NCI-H2227 (cell line): ENCODE data around the gene TRIM63.
"Not testable (repeated sequence)": the region's sequence is repeated elsewhere in the genome, so short reads cannot be mapped to it uniquely, and the experiment has no call there.

Source experiments
- DNase-seq: peaks from one replicate; lab custom pipeline; 2025; ENCODE audit not compliant: unreplicated experiment; lab: John Stamatoyannopoulos, UW

Gene TRIM63

DNA sequence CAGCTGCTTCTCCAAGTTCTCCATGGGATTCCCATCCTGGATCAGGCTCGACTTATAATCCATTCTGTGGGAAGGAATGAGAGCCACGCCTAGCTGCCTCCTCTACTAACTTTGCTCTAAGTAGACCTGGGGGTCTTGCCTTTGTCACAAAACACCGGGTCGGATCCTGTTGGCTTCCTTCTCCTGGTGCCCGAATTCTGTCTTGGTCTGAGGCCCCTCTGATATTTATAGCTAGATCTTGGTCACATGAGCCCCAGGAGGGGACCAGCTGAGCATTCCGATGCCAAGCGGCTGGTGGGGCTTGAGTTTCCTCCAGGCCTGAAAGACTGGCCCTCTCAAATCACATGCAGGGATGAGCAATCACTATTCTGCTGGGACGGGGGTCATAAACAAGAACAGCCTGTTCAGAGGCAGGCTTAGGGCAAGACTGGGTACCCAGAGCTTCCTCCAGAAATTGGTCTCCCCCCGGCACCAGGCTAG is at the start of gene TRIM63:
TRIM63 (minus strand) TSS at position 199 of the 480 bp plus-strand sequence; CDS start at position 63, 136 bp downstream.
- DNase-seq: no peak

GRCh38 chr1:26114165-26114927 is 46.9 kb upstream of the TRIM63 start:
- DNase-seq: no peak

- DNase-seq: peak; percentile 78
Measured at GRCh38 chr1:26112407-26112775, 45.0 kb upstream of the TRIM63 start.

DNA sequence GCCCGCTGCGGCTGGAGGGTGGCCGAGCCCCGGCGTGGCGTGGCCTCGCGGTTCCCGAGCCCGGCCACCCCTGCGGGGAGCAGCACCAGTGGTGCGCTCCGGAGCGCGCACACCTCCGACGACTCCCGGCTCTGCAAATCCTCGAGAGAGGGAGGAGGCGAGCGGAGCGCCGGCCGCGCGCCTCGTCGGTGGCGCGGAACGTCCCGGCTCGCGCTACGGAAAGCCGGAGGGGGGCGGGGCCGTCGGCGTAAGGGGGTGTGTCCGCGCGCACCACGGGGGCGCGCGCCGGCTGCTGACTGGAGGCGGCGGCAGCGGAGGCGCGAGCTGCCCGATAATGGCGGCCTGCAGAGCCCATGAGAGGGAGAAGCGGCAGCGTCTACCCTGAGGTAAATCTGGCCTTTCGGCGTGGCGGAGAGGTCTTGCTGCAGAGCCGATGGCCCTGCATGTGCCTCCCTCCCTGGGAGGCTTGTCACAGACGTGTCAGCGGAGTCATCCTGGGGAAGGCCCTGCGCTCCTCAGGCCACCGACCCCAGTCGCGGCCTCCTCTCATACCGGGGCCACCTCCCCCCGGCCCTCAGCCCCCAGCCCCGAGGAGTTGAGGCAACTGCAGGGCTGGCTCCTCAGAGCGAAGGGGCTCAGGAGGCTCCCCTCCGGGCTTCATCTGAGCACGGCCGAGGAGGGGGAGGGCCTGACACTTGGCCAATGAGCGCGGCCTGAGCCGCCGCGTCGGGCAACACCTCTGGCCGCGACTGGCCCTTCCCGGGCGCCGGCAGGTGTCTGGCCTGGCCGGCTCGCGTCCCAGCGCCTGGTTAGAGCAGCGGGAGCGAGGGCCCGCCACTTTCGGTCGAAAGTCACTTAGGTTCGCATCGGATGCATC is 44.3 kb upstream of the TRIM63 start, which contains the start of gene PDIK1L:
PDIK1L (plus strand) TSS at position 295 of the 877 bp plus-strand sequence. CDS start 2,485 bp downstream, outside the sequence.
- peak; percentile 98 for DNase-seq

GRCh38 chr1:26110731-26111529 is 43.5 kb upstream of the TRIM63 start:
- peak; percentile 80 for DNase-seq

DNA sequence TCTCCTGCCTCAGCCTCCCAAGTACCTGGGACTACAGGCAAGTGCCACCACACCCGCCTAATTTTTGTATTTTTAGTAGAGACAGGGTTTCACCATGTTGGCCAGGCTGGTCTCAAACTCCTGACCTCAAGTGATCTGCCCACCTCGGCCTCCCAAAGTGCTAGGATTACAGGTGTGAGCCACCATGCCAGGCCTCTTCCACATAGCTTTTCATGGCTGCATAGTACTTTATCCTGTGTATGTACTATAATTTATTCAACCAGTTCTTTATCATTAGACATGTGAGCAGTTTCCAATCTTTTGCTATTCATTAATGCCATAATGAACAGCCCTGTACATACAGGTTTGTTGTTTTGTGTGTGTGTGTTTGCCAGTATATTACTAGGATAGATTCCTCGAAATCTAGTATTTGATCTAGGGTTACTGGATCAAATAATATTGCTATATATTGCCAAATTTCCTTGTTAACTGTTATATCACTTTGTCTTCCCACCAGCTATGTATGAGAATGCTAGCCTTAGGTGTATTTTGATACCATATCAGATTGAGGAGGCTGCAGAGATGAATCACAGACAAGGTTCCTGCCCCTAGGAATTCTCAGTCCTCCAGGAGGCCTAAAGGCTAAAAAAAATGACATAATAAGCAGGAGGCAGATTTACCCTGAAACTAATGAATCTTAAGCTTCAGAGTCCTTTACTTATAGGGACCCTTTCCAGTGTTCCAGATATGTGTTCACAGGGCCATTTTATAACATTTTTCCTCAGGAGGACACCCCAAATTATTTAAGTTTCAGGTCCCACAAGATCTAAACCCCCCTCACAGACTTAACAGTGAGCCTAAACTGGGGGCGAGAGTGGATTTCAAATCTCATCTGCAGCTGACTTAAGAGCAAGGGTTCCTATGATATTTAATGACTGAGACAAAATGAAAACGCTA is 42.1 kb upstream of the TRIM63 start:
- DNase-seq: no peak

DNA sequence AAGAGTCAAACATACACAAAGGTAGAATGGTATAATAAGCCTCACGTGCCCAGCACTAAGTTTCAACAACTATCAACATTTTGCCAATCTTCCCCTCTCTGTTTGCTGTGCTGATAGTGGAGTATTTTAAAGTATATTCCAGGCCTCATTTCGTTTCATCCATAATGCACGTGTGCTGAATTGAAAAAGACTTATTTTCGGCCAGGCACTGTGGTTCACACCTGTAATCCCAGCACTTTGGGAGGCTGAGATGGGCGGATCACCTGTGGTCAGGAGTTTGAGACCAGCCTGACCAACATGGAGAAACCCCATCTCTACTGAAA is 37.8 kb upstream of the TRIM63 start:
- not testable (repeated sequence) for DNase-seq

GRCh38 chr1:26102526-26102925 is 35.1 kb upstream of the TRIM63 start:
- DNase-seq: no peak

DNA sequence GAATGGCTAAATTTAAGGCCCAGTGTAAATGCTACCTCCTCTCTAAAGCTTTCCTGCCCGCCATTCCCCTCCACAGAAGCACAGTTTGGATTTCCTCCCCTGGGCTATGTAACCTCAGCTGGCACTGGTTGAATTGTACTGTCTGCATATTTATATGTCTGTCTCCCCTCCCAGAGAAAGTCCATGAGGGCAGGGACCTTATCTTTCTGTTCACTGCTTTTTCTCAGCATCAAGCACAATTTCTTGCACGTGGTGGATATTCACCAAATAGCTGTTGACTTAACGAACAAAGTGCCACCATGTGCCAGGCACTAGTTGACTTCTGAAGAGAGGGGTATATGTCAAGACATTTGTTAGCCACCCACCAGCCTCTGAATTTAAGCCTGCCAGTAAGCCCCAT is 34.7 kb upstream of the TRIM63 start:
- no peak for DNase-seq

DNA sequence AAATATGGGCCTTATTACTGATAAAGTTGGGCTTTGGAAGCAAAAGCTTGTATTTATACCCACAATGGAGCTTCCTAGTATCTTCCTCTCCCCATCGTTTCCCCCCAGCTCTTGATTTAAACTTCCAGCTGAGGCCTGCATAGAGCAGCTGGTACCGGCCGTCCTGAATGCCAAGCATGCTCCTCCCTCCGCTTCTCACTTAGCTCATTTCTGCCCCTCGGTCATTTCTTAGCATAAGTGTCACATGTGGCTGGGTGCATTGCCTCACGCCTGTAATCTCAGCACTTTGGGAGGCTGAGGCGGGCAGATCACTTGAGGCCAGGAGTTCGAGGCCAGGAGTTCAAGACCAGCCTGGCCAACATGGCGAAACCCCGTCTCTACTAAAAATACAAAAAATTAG is 32.8 kb upstream of the TRIM63 start:
- not testable (repeated sequence) for DNase-seq

DNA sequence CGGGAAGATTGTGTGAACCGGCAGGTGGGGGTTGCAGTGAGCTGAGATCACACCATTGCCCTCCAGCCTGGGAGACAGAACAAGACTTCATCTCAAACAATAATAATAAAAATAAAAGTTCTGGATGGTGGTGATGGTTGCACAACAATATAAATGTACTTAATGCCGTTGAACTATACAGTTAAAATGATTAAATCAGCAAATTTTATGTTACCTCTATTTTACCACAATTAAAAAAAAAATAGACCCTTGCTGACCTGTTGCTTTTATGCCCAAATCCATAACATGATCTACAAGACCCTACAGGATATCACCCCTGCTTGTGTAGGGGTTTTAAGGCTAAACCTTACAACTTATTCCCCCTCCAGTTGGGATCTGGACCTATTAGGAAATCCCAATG is 32.4 kb upstream of the TRIM63 start:
- no peak for DNase-seq

DNA sequence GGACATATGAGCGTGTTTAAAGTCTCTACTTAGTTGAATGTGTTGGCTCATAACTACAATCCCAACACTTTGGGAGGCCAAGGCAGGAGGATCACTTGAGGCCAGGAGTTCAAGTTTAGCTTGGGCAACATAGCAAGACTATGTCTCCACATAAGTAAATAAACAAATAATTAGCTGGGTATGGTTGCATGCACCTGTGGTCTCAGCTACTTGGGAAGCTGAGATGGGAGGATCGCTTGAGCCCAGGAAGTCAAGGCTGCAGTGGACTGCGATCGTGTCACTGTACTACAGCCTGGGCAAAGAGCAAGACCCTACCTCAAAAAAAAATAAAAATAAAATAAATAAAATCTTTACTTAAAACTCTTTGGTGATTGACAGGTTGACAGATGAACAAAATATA is 31.2 kb upstream of the TRIM63 start:
- no peak for DNase-seq

DNA sequence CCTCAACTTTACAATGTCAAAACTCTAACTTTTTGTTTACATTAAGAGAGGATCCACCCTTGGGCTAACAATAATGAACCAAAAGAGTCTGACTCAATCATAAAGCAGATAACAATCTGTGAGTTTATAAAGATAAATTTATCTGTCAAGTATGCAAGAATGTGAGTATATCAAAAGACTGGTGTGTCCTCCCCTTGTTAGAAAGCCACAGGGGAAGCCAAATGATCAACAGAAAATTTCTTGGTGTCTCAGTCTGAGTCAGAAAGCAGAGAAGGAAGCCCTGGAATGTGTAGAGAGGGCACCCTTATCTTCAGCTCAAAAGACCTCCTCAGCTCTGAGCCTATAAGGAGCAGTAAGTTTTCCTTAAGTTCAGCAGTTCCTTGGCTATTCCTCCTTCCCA is 30.3 kb upstream of the TRIM63 start:
- no peak for DNase-seq

- no peak for DNase-seq
Measured at GRCh38 chr1:26096471-26096870, 29.0 kb upstream of the TRIM63 start.

DNA sequence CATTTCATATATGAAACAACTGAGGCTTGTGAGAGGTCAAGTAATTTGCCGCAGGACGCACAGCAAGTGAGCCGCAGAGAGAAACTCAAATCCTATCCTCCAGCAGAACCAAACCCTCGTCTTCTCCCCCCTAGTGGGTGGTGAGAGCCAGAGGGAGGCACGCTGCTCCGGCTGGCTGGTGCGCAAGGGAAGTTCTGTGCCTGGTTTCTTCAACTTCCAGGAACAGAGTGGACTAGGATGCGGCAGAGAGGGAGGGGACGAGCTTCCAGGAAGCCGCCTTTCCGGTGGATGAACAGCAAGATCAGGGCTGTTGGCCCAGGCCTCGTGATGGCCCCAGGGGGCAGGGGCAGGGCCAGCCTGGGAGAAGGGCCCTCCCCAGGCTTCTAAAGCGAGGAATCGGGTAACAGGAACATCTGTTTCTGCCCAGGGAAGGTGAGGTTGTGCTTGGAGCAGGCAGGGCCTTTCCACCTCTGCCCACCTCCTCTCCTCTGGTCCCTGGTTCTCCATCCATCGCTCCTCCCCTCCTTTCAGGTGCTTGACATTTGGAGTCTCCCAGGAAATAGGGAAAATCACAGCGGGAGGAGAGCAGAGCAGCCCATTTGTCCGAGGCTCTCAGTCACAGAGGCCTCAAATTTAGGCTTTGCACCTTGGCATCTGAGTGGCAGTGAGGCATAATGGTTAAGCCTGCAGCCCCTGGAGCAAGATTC is 27.4 kb upstream of the TRIM63 start:
- DNase-seq: peak; percentile 15

DNA sequence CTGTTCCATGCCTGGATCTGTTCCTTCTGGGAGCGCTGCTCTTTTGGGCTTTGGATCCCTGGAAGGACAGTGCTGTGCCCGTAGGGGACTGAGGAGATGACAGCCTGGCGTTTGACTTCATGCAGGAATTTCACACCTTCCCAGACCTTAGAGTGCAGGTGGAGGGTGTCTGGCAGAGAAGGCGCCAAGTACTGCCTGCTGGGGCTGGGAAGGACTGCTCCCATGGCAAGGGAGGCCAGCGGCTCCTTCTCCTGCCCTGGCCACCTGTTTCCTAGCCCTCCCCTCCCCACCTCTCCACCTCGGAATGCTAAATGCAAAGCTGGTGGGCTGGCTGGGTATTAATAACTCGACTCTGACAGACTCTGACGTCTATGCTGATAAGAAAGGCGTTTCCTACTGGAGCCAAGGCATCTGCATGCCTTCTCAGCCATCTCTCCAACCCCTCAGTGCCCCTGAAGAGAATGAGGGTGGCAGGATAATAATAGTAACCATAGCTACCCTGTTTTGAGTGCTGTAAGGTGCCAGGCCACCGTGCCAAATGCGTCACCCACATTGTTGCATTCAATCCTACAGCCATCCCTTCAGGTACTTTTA is 26.7 kb upstream of the TRIM63 start:
- DNase-seq: no peak

- not testable (repeated sequence) for DNase-seq
Measured at GRCh38 chr1:26093569-26093968, 26.1 kb upstream of the TRIM63 start.

GRCh38 chr1:26092422-26092821 is 25.0 kb upstream of the TRIM63 start:
- DNase-seq: no peak

GRCh38 chr1:26090893-26091292 is 23.5 kb upstream of the TRIM63 start:
- no peak for DNase-seq
